Choroid plexus epithelial cell (primary cell): ENCODE measurements around the gene CASP4.
A peak's percentile ranks its signal among the peaks of the same experiment; 100 is the strongest.
"Not testable (repeated sequence)": the region's sequence is repeated elsewhere in the genome, so short reads cannot be mapped to it uniquely, and the experiment has no call there.

ENCODE experiments used
- DNase-seq: peaks from one replicate; pipeline ENCODE4 v3.0.0-alpha.2; 2010; ENCODE audit warnings: low read depth
- H3K4me3 ChIP-seq: 2 replicates; pipeline ENCODE4 v1.5.1; 2011; ENCODE audit warnings: low read depth, mild to moderate bottlenecking, control low read depth, low read length, moderate library complexity
- TF ChIP-seq, protein P1 (sequence below): conservative IDR thresholded peaks from 2 replicates; pipeline ENCODE4 v1.5.1; 2011; ENCODE audit warnings: low read depth, mild to moderate bottlenecking, control low read depth, inconsistent platforms, low read length, moderate library complexity

CASP4 gene

GRCh38 chr11:104962852-104963251 lies 5.5 kb downstream of the CASP4 start:
- no peak overlapping the region for H3K4me3 ChIP-seq
- TF ChIP-seq, protein P1, sequence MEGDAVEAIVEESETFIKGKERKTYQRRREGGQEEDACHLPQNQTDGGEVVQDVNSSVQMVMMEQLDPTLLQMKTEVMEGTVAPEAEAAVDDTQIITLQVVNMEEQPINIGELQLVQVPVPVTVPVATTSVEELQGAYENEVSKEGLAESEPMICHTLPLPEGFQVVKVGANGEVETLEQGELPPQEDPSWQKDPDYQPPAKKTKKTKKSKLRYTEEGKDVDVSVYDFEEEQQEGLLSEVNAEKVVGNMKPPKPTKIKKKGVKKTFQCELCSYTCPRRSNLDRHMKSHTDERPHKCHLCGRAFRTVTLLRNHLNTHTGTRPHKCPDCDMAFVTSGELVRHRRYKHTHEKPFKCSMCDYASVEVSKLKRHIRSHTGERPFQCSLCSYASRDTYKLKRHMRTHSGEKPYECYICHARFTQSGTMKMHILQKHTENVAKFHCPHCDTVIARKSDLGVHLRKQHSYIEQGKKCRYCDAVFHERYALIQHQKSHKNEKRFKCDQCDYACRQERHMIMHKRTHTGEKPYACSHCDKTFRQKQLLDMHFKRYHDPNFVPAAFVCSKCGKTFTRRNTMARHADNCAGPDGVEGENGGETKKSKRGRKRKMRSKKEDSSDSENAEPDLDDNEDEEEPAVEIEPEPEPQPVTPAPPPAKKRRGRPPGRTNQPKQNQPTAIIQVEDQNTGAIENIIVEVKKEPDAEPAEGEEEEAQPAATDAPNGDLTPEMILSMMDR, result no peak
- no peak for DNase-seq

GRCh38 chr11:104957280-104957679 lies 11.1 kb downstream of the CASP4 start:
- H3K4me3 ChIP-seq, result no peak overlapping the region
- peak; percentile 49 for DNase-seq
- TF ChIP-seq, protein P1, result no peak

DNA sequence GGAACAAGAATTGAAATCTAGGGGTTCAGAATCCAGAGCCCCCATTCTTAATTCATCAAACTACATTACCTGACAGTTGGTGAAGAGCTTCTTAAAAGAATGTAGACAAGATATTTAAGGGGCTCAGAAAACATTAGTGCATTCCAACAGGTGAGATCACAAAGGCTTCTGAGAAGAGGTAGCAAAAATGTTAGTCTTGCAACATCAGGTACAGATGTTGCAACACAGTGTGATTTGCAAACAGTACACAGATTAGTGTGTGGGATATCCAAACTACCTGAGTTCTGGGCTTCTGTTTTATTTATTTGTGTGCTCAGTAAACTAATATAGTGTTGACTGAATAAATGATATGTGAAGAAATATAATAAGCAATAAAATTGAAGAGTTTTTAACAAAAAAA lies 11.8 kb downstream of the CASP4 start:
- TF ChIP-seq, protein P1, result no peak
- no peak overlapping the region for H3K4me3 ChIP-seq
- DNase-seq, result no peak

GRCh38 chr11:104946907-104947306 lies 21.5 kb downstream of the CASP4 start:
- DNase-seq, result peak; percentile 78
- TF ChIP-seq, protein P1, result peak; percentile 58
- no peak overlapping the region for H3K4me3 ChIP-seq

GRCh38 chr11:104944076-104944475 lies 24.3 kb downstream of the CASP4 start:
- DNase-seq, result no peak
- H3K4me3 ChIP-seq, result no peak overlapping the region
- TF ChIP-seq, protein P1, result no peak

GRCh38 chr11:104943561-104943960 lies 24.8 kb downstream of the CASP4 start:
- TF ChIP-seq, protein P1, result no peak
- no peak overlapping the region for H3K4me3 ChIP-seq
- DNase-seq, result no peak

GRCh38 chr11:104934594-104934993 lies 33.8 kb downstream of the CASP4 start:
- H3K4me3 ChIP-seq, result no peak overlapping the region
- TF ChIP-seq, protein P1, result no peak
- no peak for DNase-seq

- H3K4me3 ChIP-seq, DNase-seq: not testable (repeated sequence)
These were observed 34.3 kb downstream of the CASP4 start for GRCh38 chr11:104934073-104934472.
